Omental fat pad (tissue), 4 donors: ENCODE results near the gene TRAPPC12. TPM values are rescaled to one million over a fixed set of nuclear protein-coding genes. Genes with fewer than 3 reads are reported as not detected.
"Not testable (repeated sequence)": the region's sequence is repeated elsewhere in the genome, so short reads cannot be mapped to it uniquely, and the experiment has no call there.

ENCODE experiments used
- ATAC-seq: fragments of 150-250 bp; one replicate; pipeline ENCODE4 v1.9.1; 2016; ENCODE audit warnings: mild to moderate bottlenecking, moderate library complexity; ENCODE audit not compliant: low FRiP score
- DNase-seq: peaks from one replicate; pipeline ENCODE4 v3.0.0-alpha.2; 2019; ENCODE audit warnings: low spot score
- CTCF ChIP-seq, 3 donors: fragments of 450-650 bp; IDR thresholded peaks; one replicate each; pipeline ENCODE4 v1.5.1; 2016 to 2017; ENCODE audit warnings: antibody characterized with exemption in 3 of 3, mild to moderate bottlenecking in 3 of 3, moderate library complexity in 2 of 3
- total RNA-seq, 4 donors: library from RNA; depleted of rRNA; stranded (reverse); fragments of >200 nt; gene quantifications; one replicate each; pipeline ENCODE4 v1.1.0, GENCODE V29; 2016

The TRAPPC12 gene
- total RNA-seq, 4 donors from 2014 or later: 39.3 to 92.1 (median 53.9) TPM

- peak; percentile 50 for DNase-seq
- no peak for TF ChIP-seq CTCF (IDR thresholded peaks at IDR 0.05)
- peak; percentile 88 for ATAC-seq
Observed at GRCh38 chr2:3492951-3493614, 113.6 kb downstream of the TRAPPC12 start.

GRCh38 chr2:3493615-3494007 is 114.1 kb downstream of the TRAPPC12 start:
- peak; percentile 76 for ATAC-seq
- no peak for TF ChIP-seq CTCF (IDR thresholded peaks at IDR 0.05)
- DNase-seq: peak; percentile 36

- ATAC-seq (no peak), DNase-seq (no peak)
- TF ChIP-seq CTCF (IDR thresholded peaks at IDR 0.05): no peak
Observed at GRCh38 chr2:3494984-3495666, 115.6 kb downstream of the TRAPPC12 start.

GRCh38 chr2:3496708-3497080 is 117.2 kb downstream of the TRAPPC12 start:
- not testable (repeated sequence) for ATAC-seq, DNase-seq

- DNase-seq (no peak), ATAC-seq (no peak)
- TF ChIP-seq CTCF (IDR thresholded peaks at IDR 0.05): no peak
Observed at GRCh38 chr2:3498783-3499394, 119.4 kb downstream of the TRAPPC12 start.

- DNase-seq (no peak), ATAC-seq (no peak)
- no peak for TF ChIP-seq CTCF (IDR thresholded peaks at IDR 0.05)
Observed at GRCh38 chr2:3500326-3500899, 120.9 kb downstream of the TRAPPC12 start.

- DNase-seq: no peak
- no peak for ATAC-seq
- no peak for TF ChIP-seq CTCF (IDR thresholded peaks at IDR 0.05)
Observed at GRCh38 chr2:3503046-3503445, 123.6 kb downstream of the TRAPPC12 start.
